ENCODE measurements around the gene BAIAP2. TPM values are rescaled to one million over a fixed set of nuclear protein-coding genes. Genes with fewer than 3 reads are reported as not detected.

Gene BAIAP2
- total and polyA plus RNA-seq, 2 experiments from 2014 or later: 27.1 to 49.7 TPM

DNA sequence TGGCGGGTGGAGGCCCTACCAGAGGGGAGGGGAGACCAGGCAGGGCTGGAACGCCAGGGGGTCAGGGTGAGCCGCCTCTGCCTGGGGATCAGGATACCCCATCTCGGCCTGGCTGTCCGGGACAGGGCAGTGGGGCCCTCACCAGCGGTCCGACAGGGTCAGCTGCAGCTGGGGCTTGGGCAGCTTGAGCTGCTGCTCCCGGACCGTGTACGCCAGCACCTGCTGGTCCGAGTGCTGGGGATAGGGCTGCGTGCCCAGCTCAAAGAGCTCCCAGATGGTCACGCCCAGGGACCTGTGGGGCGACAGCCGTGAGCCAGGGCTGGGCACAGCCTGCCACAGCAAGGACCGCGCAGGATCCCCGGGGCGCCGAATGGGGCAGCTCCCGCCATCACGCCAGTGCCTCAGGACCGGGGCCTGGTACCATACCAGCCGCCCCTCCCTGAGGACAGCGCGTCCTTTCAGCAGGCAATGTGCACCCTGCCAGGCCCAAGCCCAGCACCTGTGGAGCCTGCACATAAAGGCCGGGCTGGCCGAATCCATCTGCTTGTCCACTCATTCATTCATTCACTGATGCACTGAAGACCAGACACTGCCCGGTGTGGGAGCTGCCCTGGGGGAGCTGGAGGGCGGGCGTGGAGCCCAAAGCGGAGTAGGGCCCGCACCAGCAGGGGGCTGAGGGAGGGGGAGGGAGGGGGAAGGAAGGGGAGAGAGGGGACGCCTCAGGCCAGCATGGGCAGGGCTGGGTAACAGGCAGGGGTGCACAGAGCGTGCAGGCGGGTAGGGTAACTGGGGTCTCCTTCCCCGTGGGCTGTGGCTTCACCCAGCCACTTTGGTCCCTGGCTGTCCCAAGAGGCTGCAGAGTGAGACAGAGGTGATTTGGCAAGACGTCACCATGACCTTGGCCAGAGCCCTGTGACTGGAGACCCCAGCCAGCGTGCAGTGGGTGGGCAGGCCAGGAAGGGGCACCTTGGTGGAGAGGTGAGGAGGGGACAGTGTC is 88.4 kb downstream of the BAIAP2 start:
- WGBS (ENCODE audit: low lambda C conversion rate, missing lambda C conversion rate): 91% methylated on average over 34 of the region's 39 CpGs
- no peak overlapping the region for H3K4me3 ChIP-seq

DNA sequence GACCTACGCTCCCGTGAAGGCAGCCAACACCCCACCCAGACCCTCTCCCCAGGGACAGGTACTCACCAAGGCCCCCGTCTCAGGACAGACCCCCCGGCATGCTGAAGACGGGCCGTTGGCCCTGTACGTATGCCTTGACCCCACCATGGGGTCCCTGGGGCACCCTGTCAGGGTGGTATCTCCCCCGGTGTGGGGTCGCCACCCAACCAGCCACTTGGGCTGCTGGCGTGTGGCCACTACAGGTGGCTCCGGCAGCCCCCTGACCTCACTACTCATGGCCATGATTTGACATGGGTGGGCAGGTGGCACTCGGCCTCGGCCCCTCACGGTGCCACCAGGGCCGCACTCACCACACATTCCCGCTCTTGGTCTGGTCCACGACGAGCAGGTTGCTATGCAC is 89.4 kb downstream of the BAIAP2 start:
- TF ChIP-seq, protein P1, sequence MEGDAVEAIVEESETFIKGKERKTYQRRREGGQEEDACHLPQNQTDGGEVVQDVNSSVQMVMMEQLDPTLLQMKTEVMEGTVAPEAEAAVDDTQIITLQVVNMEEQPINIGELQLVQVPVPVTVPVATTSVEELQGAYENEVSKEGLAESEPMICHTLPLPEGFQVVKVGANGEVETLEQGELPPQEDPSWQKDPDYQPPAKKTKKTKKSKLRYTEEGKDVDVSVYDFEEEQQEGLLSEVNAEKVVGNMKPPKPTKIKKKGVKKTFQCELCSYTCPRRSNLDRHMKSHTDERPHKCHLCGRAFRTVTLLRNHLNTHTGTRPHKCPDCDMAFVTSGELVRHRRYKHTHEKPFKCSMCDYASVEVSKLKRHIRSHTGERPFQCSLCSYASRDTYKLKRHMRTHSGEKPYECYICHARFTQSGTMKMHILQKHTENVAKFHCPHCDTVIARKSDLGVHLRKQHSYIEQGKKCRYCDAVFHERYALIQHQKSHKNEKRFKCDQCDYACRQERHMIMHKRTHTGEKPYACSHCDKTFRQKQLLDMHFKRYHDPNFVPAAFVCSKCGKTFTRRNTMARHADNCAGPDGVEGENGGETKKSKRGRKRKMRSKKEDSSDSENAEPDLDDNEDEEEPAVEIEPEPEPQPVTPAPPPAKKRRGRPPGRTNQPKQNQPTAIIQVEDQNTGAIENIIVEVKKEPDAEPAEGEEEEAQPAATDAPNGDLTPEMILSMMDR (IDR thresholded peaks at IDR 0.05; ENCODE audit: poor library complexity): no peak
- no peak for TF ChIP-seq EZH2phosphoT487 (IDR thresholded peaks at IDR 0.05; ENCODE audit: low read depth, severe bottlenecking, unreplicated experiment)
- TF ChIP-seq EZH2 (IDR thresholded peaks at IDR 0.05; ENCODE audit: borderline replicate concordance): no peak
- no peaks in the 10 kb centered on the region for H3K4me1 ChIP-seq (ENCODE audit: insufficient read depth)
- H3K4me2 ChIP-seq: no peak overlapping the region
- H3K79me2 ChIP-seq: no peaks in the 10 kb centered on the region
- DNase-seq (ENCODE audit: low spot score): no peak
- no peaks in the 10 kb centered on the region for H4K20me1 ChIP-seq (ENCODE audit: insufficient read depth, poor library complexity, severe bottlenecking)
- no peaks in the 10 kb centered on the region for H3K9me2 ChIP-seq (replicated peaks; ENCODE audit: insufficient read depth)
- 98% methylated on average over 18 of the region's 18 CpGs for WGBS (ENCODE audit: low lambda C conversion rate, missing lambda C conversion rate)
- H3K27ac ChIP-seq: no peak overlapping the region
- H3K27me3 ChIP-seq: no peaks in the 10 kb centered on the region
- no peak overlapping the region for H3K4me3 ChIP-seq
- H2AFZ ChIP-seq: no peak overlapping the region
- no peaks in the 10 kb centered on the region for H3K36me3 ChIP-seq (replicated peaks; ENCODE audit: insufficient read depth, low read depth)
- no peaks in the 10 kb centered on the region for H3K9me3 ChIP-seq (ENCODE audit: low read depth)

More for the DNA sequence above, 88.4 kb downstream of the BAIAP2 start:
- Histone ChIP-seq H3K79me2 (no peaks in the 10 kb centered on the region), H4K20me1 (ENCODE audit: insufficient read depth, poor library complexity, severe bottlenecking) (no peaks in the 10 kb centered on the region), H3K36me3 (replicated peaks; ENCODE audit: insufficient read depth, low read depth) (no peaks in the 10 kb centered on the region), H3K27me3 (no peaks in the 10 kb centered on the region), H3K4me2 (no peak overlapping the region), H3K4me1 (ENCODE audit: insufficient read depth) (no peaks in the 10 kb centered on the region), H3K9me3 (ENCODE audit: low read depth) (no peaks in the 10 kb centered on the region), H2AFZ (no peak overlapping the region), H3K27ac (no peak overlapping the region), H3K9me2 (replicated peaks; ENCODE audit: insufficient read depth) (no peaks in the 10 kb centered on the region)
- TF ChIP-seq, protein P1 (IDR thresholded peaks at IDR 0.05; ENCODE audit: poor library complexity): no peak
- TF ChIP-seq EZH2phosphoT487 (IDR thresholded peaks at IDR 0.05; ENCODE audit: low read depth, severe bottlenecking, unreplicated experiment) (no peak), EZH2 (IDR thresholded peaks at IDR 0.05; ENCODE audit: borderline replicate concordance) (no peak)
- no peak for DNase-seq (ENCODE audit: low spot score)

DNA sequence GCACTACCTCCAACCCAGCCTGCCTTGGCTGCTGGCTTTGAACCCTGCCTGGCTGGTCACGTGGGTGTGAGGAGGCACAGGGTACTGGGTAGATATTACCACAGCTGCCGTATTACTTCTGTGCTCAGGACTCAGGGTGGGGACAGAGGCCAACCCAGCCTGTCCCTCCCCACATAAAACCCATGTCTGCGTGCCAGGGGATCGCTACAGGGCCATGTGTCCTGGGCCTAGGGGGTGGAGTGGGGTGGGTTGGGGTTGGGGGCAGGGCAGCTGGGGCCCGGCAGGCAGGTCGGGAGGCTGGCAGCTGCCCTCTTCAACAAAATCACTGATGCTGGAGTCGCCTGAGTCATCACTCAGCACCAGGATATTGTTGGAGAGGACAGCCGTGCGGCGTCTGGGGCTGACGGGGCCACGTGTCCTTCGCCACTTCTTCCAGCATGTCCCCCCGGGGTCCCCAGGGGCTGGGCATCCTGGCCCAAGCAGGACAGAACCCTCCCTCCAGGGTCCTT is 90.7 kb downstream of the BAIAP2 start:
- 84% methylated on average over 14 of the region's 14 CpGs for WGBS (ENCODE audit: low lambda C conversion rate, missing lambda C conversion rate)
- TF ChIP-seq EZH2phosphoT487 (IDR thresholded peaks at IDR 0.05; ENCODE audit: low read depth, severe bottlenecking, unreplicated experiment): no peak
- TF ChIP-seq EZH2 (IDR thresholded peaks at IDR 0.05; ENCODE audit: borderline replicate concordance): no peak
- Histone ChIP-seq H3K36me3 (replicated peaks; ENCODE audit: insufficient read depth, low read depth) (no peaks in the 10 kb centered on the region), H4K20me1 (ENCODE audit: insufficient read depth, poor library complexity, severe bottlenecking) (no peaks in the 10 kb centered on the region), H3K9me2 (replicated peaks; ENCODE audit: insufficient read depth) (no peaks in the 10 kb centered on the region), H2AFZ (no peak overlapping the region), H3K4me2 (no peak overlapping the region), H3K79me2 (no peaks in the 10 kb centered on the region), H3K9me3 (ENCODE audit: low read depth) (no peaks in the 10 kb centered on the region), H3K27ac (no peak overlapping the region), H3K27me3 (no peaks in the 10 kb centered on the region), H3K4me3 (no peak overlapping the region), H3K4me1 (ENCODE audit: insufficient read depth) (no peaks in the 10 kb centered on the region)
- DNase-seq (ENCODE audit: low spot score): no peak

Measured in hepatocyte (in vitro differentiated cells).